Effector memory CD8-positive, alpha-beta T cell (primary cell): ENCODE data around the gene WDHD1.
"Not testable (repeated sequence)": the region's sequence is repeated elsewhere in the genome, so short reads cannot be mapped to it uniquely, and the experiment has no call there.

ENCODE experiments used
- ATAC-seq: fragments of 150-1000 bp; cut with Tn5 transposase; replicated peaks from 2 replicates; pipeline ENCODE4 v1.10.0; 2021; ENCODE audit warnings: mild to moderate bottlenecking, moderate library complexity
- DNase-seq, 3 experiments: peaks; one replicate each; pipeline ENCODE4 v3.0.0; 2021
- H3K27ac Mint-ChIP-seq, 2 donors: one replicate each; pipeline ENCODE4 v1.8.0; 2022; ENCODE audit warnings: mild to moderate bottlenecking in 2 of 2, mixed read lengths in 2 of 2, moderate library complexity in 2 of 2
- H3K27me3 Mint-ChIP-seq, 2 donors: one replicate each; pipeline ENCODE4 v1.8.0; 2022; ENCODE audit warnings: mixed read lengths in 2 of 2
- H3K36me3 Mint-ChIP-seq: one replicate; pipeline ENCODE4 v1.8.0; 2022; ENCODE audit warnings: mild to moderate bottlenecking, moderate library complexity, mixed read lengths; ENCODE audit not compliant: insufficient read depth
- H3K4me1 Mint-ChIP-seq, 2 donors: one replicate each; pipeline ENCODE4 v1.8.0; 2022; ENCODE audit warnings: low read depth in 2 of 2, mixed read lengths in 2 of 2
- H3K4me3 Mint-ChIP-seq, 2 donors: one replicate each; pipeline ENCODE4 v1.8.0; 2022; ENCODE audit warnings: mild to moderate bottlenecking in 2 of 2, mixed read lengths in 2 of 2, moderate library complexity in 2 of 2
- H3K9me3 Mint-ChIP-seq, 2 donors: one replicate each; pipeline ENCODE4 v1.8.0; 2022; ENCODE audit warnings: mixed read lengths in 2 of 2

The WDHD1 gene

DNA sequence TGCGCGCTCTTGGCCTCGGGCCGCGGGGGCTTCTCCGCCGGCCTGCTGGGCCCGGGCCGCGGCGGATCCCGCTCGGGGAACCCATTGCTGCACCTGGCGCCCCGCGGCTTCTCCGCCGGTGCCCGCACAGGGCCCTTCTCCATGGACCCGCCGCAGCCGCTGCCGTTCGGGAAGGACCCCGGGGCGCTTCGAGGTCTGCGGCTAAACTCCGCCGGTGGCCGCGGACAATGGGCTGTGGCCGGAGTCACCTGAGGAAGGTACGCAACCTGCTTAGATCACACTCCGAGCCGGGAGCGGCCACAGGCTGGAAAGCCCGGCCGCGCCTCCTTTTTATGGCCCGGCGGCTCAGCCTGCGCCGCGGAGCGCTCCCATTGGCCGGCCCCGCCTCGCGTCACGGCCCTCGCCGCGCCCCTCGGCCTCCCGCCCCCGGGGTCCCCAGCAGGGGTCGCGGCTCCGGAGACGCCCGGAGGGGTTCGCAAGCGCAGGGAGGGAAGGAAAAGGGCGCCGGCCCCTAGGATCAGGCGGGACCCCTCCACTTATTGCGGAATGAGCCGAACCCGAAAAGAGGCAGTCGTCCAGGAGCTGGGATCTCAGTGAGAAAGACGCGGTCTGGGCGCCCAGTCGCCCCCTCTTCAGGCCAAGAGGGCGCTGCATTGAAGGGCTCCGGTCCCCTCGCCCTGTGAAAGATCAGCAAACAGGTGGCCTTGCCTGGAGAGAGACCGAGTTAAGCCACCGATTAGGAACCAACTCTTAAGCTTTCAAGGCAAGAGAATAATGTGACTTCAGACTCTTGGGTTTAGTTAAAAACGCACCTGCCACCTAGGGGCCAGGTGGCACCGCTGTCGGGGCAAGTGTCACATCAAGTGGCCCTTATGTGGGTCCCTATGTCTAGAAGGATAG is 124.1 kb downstream of the WDHD1 start, which contains the start of gene GCH1:
Gene GCH1 (minus strand): TSS at position 306 of the 900 bp plus-strand sequence. CDS start 163 bp downstream, at position 143.
- peak within 1 kb of the TSS; percentile 83 to 88 for H3K4me3 Mint-ChIP-seq
- peak within 1 kb of the TSS; percentile 83 to 90 for H3K27ac Mint-ChIP-seq
- ATAC-seq (peak; percentile 71), DNase-seq (peak; percentile 58 to 66 (median 63))
- H3K4me1 Mint-ChIP-seq = peaks cover 11 to 18% of the 10 kb centered on the region in 2 donors
- peaks cover 25% of the 10 kb centered on the region for H3K36me3 Mint-ChIP-seq
- no peaks in the 10 kb centered on the region for H3K9me3 Mint-ChIP-seq
- H3K27me3 Mint-ChIP-seq = no peaks in the 10 kb centered on the region

DNA sequence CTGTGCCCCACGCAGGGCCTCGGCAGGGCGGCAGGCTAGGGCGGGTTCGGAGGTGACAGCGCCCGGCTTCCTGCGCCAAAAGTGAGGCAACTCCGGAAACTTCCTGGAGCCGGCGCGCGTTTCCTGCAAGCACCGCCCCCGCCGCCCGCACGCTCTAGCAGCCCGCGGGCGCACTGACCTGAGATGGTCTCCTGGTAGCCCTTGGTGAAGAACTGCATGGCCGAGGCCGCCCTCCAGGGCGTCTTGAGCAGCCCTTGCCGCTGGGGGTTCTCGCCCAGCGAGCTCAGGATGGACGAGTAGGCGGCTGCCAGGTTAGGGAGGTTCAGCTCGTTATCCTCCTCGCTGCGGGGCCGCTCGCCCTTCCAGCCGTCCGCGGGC is 124.8 kb downstream of the WDHD1 start:
- ATAC-seq (peak; percentile 70), DNase-seq (peak; percentile 77 to 80 (median 78))
- Mint-ChIP-seq H3K27ac (peak overlapping the region; percentile 83 to 90), H3K9me3 (no peaks in the 10 kb centered on the region), H3K4me1 (peaks cover 11 to 21% of the 10 kb centered on the region in 2 donors), H3K4me3 (peak overlapping the region; percentile 83 to 88), H3K36me3 (peaks cover 32% of the 10 kb centered on the region), H3K27me3 (no peaks in the 10 kb centered on the region)

DNA sequence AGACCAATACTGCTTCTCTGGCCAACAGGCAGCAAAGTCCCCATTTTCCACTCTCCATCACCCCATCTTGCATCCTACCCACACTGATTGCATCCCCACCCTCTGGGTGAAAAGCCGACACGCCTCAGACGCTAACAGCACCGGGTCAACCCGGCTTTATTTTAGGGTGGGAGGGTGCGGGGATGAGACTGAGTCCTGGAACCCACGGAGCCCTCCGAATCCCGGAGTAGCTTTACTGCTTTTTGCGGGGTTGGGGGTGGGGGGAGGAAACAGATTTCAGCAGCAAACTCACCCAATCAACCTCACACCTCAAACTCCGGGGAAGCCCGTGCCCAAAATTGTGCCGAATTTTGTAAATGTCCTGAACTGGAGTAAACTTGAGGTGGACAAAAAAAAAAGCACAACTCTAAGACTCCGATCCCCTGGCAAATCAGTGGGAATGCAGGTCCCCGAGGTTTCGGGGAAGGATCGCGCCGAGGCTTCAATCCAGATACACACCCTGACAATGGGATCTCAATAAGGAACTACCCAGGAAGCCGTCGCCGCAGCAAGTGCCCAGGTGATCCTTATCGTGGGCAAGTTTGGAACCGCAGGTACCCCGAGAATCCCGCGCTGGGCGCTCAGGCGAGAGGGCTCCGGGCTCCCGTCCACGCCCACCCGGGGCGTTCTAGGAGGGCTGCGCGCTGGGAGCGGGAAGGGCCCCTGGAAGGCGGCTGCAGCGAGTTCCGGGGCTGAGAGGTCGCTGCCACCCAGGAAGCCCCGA is 125.3 kb downstream of the WDHD1 start:
- H3K4me1 Mint-ChIP-seq = peaks cover 11 to 21% of the 10 kb centered on the region in 2 donors
- no peaks in the 10 kb centered on the region for H3K27me3 Mint-ChIP-seq
- H3K36me3 Mint-ChIP-seq = peaks cover 37% of the 10 kb centered on the region
- H3K9me3 Mint-ChIP-seq = no peaks in the 10 kb centered on the region
- ATAC-seq = no peak
- peak overlapping the region; percentile 83 to 88 for H3K4me3 Mint-ChIP-seq
- DNase-seq = peak in 1 of 3 experiments; percentile 9
- peak overlapping the region; percentile 83 to 90 for H3K27ac Mint-ChIP-seq

DNA sequence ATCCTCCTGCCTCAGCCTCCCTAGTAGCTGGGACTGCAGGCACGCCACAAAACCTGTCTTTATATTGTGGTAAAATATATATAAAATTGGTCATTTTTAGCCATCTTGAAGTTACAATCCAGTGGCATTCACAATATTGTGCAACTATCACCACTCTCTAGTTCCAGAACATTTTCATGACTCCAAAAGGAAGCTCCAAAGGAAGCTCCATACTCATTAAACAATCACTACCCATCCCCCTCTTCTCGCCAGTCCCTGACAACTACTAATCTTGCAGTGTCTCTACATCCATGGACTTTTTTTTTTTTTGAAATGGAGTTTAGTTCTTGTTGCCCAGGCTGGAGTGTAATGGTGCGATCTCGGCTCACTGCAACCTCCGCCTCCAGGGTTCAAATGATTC is 127.3 kb downstream of the WDHD1 start:
- Mint-ChIP-seq H3K27ac (peak overlapping the region in 1 of 2 donors; percentile 65), H3K9me3 (no peaks in the 10 kb centered on the region), H3K4me3 (peak overlapping the region in 1 of 2 donors; percentile 88), H3K27me3 (no peaks in the 10 kb centered on the region), H3K4me1 (peaks cover 22 to 32% of the 10 kb centered on the region in 2 donors), H3K36me3 (peaks cover 43% of the 10 kb centered on the region)
- DNase-seq = no peak
- no peak for ATAC-seq

DNA sequence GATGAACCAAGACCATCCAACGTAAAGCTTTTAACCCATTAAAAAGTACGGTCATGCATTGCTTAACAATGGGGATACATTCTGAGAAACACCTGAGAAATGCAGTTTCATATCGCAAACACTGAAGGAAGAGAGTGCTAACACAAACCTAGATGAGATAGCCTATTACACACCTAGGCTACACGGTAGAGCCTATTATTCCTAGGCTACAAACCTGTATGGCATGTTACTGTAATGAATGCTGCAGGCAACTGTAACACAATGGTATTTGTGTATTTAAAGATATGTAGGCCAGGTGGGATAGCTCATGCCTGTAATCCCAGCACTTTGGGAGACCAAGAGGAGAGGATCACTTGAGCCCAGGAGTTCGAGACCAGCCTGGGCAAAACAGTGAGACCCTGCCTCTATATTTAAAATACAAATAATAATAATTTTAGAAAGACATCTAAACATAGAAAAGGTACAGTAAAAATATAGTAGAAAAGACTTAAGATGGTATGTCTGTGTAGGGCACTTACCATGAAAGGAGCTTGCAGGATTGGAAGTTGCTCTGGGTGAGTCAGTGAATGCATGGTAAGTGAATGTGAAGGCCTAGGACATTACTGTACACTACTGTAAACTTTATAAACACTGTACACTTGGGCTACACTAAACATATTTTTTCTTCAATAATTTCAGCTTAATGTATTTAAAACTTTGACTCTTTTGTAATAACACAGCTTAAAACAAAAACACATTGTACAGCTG is 128.9 kb downstream of the WDHD1 start:
- Mint-ChIP-seq H3K36me3 (peaks cover 40% of the 10 kb centered on the region), H3K27ac (peak overlapping the region in 1 of 2 donors; percentile 60), H3K4me1 (peaks cover 22 to 32% of the 10 kb centered on the region in 2 donors)
- H3K9me3 Mint-ChIP-seq, ATAC-seq, H3K4me3 Mint-ChIP-seq, DNase-seq, H3K27me3 Mint-ChIP-seq: not testable (repeated sequence)

DNA sequence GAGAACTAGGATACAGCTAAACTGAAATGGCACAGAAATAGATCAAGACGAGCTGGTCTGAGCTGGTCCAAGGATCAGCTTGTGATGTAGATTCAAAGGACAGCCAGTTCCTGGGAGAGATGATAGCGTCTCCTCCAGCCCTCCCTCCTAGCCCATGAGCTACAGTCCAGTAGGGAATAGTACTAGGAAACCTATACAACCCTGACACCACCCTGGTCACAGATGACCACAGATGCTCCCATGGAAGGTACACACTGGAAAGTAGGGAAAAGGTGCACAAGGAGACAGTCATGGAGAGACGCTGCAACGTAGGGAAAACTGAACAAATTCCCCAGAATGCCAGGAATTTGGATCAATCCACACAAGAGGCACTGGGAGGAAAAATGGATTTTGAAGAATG is 131.2 kb downstream of the WDHD1 start:
- no peak overlapping the region for H3K27ac Mint-ChIP-seq
- no peaks in the 10 kb centered on the region for H3K9me3 Mint-ChIP-seq
- H3K4me1 Mint-ChIP-seq = peaks cover 26 to 32% of the 10 kb centered on the region in 2 donors
- no peaks in the 10 kb centered on the region for H3K27me3 Mint-ChIP-seq
- H3K36me3 Mint-ChIP-seq = peaks cover 18% of the 10 kb centered on the region
- no peak for DNase-seq
- H3K4me3 Mint-ChIP-seq = no peak overlapping the region
- no peak for ATAC-seq

DNA sequence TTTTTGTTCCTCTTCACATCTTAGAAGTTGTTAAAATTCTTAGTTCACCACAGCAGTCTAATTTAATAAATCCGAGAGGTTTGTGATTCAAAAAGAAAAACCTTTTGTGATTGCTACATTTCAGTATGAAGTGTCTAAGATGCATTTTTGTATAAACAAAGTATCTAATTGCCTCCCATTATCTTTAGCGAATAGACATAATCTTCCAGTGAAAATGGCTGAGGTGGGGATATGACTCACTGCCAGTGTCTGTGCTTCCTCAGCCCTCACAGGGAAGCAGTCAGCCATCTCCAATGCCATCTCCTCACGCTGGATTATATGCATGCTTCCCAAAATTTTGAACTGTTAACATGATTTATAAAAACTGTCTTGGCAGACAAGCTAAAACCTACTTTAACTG is 131.9 kb downstream of the WDHD1 start:
- Mint-ChIP-seq H3K27me3 (no peaks in the 10 kb centered on the region), H3K4me3 (no peak overlapping the region), H3K27ac (no peak overlapping the region), H3K4me1 (peaks cover 23 to 28% of the 10 kb centered on the region in 2 donors), H3K9me3 (no peaks in the 10 kb centered on the region), H3K36me3 (peaks cover 18% of the 10 kb centered on the region)
- no peak for ATAC-seq
- DNase-seq = no peak

DNA sequence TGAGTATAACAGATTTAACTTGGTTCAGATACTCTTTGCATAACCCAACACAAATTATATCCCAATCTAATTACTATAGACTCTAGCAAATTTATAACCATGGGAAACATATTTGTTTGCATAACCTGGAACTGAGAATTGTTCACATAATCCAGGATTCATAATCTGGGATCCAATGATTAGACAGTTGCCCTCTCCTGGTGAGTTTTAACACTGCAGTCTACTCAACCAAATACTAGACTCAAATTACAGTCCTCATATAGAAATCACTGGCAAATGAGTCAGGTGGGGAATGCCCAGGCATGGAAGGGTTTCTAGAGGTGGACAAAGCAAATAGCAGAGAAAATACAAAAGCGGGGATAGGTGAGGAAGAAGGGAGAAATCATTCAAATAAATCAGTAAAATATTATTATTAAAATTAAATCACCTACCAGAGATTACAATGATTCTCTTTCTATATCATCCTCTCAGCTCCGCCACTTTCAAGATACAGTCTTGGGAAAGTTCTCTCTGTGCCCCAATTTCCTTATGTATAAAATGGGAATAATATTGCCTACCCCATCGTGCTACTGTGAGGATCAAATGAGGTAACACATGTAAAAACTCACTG is 133.6 kb downstream of the WDHD1 start:
- H3K4me3 Mint-ChIP-seq = no peak overlapping the region
- no peaks in the 10 kb centered on the region for H3K27me3 Mint-ChIP-seq
- no peaks in the 10 kb centered on the region for H3K9me3 Mint-ChIP-seq
- ATAC-seq (peak; percentile 81), DNase-seq (peak in 2 of 3 experiments; percentile 26 to 32)
- H3K4me1 Mint-ChIP-seq = peaks cover 28 to 32% of the 10 kb centered on the region in 2 donors
- peaks cover 18% of the 10 kb centered on the region for H3K36me3 Mint-ChIP-seq
- H3K27ac Mint-ChIP-seq = no peak overlapping the region

DNA sequence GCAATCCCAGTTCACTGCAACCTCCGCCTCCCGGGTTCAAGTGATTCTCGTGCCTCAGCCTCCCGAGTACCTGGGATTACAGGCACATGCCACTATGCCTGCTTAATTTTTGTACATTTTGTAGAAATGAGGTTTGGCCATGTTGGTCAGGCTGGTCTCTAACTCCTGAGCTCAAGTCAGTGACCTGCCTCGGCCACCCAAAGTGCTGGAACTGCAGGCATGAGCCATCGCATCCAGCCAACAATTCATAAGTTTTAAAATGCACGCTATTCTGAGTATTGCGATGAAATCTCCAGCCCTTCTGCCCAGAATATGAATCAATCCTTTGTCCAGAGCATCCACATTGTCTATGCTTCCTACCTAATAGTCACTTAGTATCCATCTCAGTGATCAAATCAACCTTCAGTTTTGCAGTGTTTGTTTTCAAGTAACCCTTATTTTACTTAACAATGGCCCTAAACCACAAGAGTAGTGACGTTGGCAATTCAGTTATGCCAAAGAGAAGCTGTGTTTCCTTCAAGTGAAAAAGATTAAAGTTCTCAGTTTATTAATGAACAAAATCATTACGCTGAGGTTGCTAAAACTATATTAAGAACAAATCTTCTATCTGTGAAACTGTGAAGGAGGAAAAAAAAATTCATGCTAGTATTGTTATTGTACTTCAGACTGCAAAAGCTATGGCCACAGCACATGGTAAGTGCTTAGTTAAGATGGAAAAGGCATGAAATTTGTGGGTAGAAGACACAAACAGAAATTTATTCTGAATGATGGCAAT is 135.2 kb downstream of the WDHD1 start:
- Mint-ChIP-seq H3K9me3 (no peaks in the 10 kb centered on the region), H3K27me3 (no peaks in the 10 kb centered on the region), H3K27ac (no peak overlapping the region), H3K4me1 (peaks cover 32 to 35% of the 10 kb centered on the region in 2 donors), H3K4me3 (no peak overlapping the region), H3K36me3 (peaks cover 7% of the 10 kb centered on the region)
- ATAC-seq (no peak), DNase-seq (no peak)

DNA sequence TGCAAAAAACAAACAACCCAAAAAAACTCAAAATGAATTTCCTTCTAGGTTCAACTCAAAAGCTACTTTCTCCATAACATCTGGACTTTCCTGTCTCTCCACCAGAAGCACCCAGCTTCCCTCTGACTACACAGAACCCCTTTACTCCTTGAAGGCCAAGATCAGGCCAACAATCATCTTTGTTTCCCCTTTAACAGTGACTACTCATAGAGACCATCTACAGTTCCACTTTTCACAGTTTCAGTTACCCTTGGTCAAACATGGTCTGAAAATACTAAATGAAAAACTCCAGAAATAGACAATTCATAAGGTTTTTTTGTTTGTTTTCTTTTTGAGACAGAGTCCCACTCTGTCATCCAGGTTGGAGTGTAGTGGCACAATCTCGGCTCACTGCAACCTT is 136.1 kb downstream of the WDHD1 start:
- Mint-ChIP-seq H3K4me1 (peaks cover 31 to 37% of the 10 kb centered on the region in 2 donors), H3K36me3 (peaks cover 10% of the 10 kb centered on the region), H3K4me3 (no peak overlapping the region), H3K27ac (peak overlapping the region in 1 of 2 donors; percentile 47), H3K27me3 (no peaks in the 10 kb centered on the region), H3K9me3 (no peaks in the 10 kb centered on the region)
- no peak for ATAC-seq
- DNase-seq = no peak

DNA sequence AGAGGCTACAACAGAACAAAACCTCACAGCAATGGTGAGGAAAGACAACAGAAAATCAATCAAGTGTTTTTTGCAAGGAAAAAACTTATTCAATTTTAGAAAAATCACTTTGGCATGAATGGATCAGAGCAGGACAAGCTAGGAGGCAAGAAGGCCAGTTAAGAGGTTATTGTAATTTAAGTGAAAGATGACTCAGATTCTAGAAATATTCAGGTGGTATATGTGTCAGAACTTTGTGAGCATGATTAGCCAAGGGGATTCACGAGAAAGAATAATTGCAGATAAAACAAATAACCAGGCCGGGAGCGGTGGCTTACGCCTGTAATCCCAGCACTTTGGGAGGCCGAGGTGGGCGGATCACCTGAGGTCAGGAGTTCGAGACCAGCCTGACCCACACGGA is 137.0 kb downstream of the WDHD1 start:
- DNase-seq (no peak), ATAC-seq (no peak)
- Mint-ChIP-seq H3K36me3 (peaks cover 12% of the 10 kb centered on the region), H3K4me3 (no peak overlapping the region), H3K27ac (peak overlapping the region in 1 of 2 donors; percentile 26), H3K9me3 (no peaks in the 10 kb centered on the region), H3K27me3 (no peaks in the 10 kb centered on the region), H3K4me1 (peaks cover 29 to 32% of the 10 kb centered on the region in 2 donors)
